HepG2 (cell line): ENCODE measurements around the gene ILRUN. TPM values are rescaled to one million over a fixed set of nuclear protein-coding genes. Genes with fewer than 3 reads are reported as not detected.

Source experiments
- ATF7 ChIP-seq, 2 experiments: fragments of 450-650 bp in 1 of 2; sonication (generic) in 1 of 2; formaldehyde crosslinking in 1 of 2; IDR thresholded peaks; 2 replicates each; pipeline versions ENCODE4 v1.4.0 to v1.6.1; 2016 to 2020; ENCODE audit warnings: antibody characterized with exemption in 1 of 2, mild to moderate bottlenecking in 1 of 2, missing genetic modification reagents in 1 of 2
- ERF ChIP-seq: IDR thresholded peaks from 2 replicates; pipeline ENCODE4 v1.6.1; 2018; ENCODE audit warnings: missing biosample characterization, missing genetic modification reagents
- FOXJ3 ChIP-seq: sonication (generic); formaldehyde crosslinking; IDR thresholded peaks from 2 replicates; pipeline ENCODE4 v1.4.0; 2020; ENCODE audit warnings: missing genetic modification reagents, mild to moderate bottlenecking, borderline replicate concordance
- GMEB1 ChIP-seq: sonication (generic); formaldehyde crosslinking; IDR thresholded peaks from 2 replicates; pipeline ENCODE4 v1.5.1; 2020; ENCODE audit warnings: missing genetic modification reagents, mild to moderate bottlenecking, borderline replicate concordance
- HES4 ChIP-seq: sonication (generic); formaldehyde crosslinking; IDR thresholded peaks from 2 replicates; pipeline ENCODE4 v1.9.0; 2021; ENCODE audit warnings: mild to moderate bottlenecking, missing genetic modification reagents, borderline replicate concordance
- HNF4A ChIP-seq: sonication (generic); formaldehyde crosslinking; IDR thresholded peaks from 2 replicates; pipeline ENCODE4 v1.4.0; 2020; ENCODE audit warnings: missing genetic modification reagents
- HNRNPL ChIP-seq: fragments of 200-400 bp; formaldehyde crosslinking; IDR thresholded peaks from 2 replicates; pipeline ENCODE4 v1.6.1; 2017; ENCODE audit warnings: mild to moderate bottlenecking, low read depth, low read length
- IRF1 ChIP-seq: sonication (generic); formaldehyde crosslinking; IDR thresholded peaks from 2 replicates; pipeline ENCODE4 v1.4.0; 2020; ENCODE audit warnings: low read depth, mild to moderate bottlenecking, missing genetic modification reagents
- KDM4B ChIP-seq: sonication (generic); formaldehyde crosslinking; IDR thresholded peaks from 2 replicates; pipeline ENCODE4 v1.4.0; 2020; ENCODE audit warnings: missing genetic modification reagents
- MED13 ChIP-seq: sonication (generic); formaldehyde crosslinking; IDR thresholded peaks from 2 replicates; pipeline ENCODE4 v1.5.0; 2020; ENCODE audit warnings: missing genetic modification reagents
- NKX3-1 ChIP-seq: sonication (generic); formaldehyde crosslinking; IDR thresholded peaks from 2 replicates; pipeline ENCODE4 v1.5.0; 2020; ENCODE audit warnings: missing genetic modification reagents
- PRPF4 ChIP-seq: fragments of 200-400 bp; formaldehyde crosslinking; IDR thresholded peaks from 2 replicates; pipeline ENCODE4 v1.6.1; 2016; ENCODE audit warnings: low read length, low read depth; ENCODE audit not compliant: poor library complexity, severe bottlenecking
- RELA ChIP-seq: sonication (generic); formaldehyde crosslinking; IDR thresholded peaks from 2 replicates; pipeline ENCODE4 v1.4.0; 2020; ENCODE audit warnings: missing genetic modification reagents
- REST ChIP-seq, 2 experiments: IDR thresholded peaks; 2 replicates each; pipeline ENCODE4 v1.6.1; 2011 to 2012; ENCODE audit warnings: low read length in 2 of 2, borderline replicate concordance in 1 of 2, low read depth in 1 of 2, mild to moderate bottlenecking in 1 of 2, moderate library complexity in 1 of 2
- RFXANK ChIP-seq: IDR thresholded peaks from 2 replicates; pipeline ENCODE4 v1.6.1; 2016
- SP4 ChIP-seq: sonication (generic); formaldehyde crosslinking; IDR thresholded peaks from 2 replicates; pipeline ENCODE4 v1.8.1; 2023; ENCODE audit warnings: mild to moderate bottlenecking, missing genetic modification reagents
- ZBTB1 ChIP-seq: sonication (generic); formaldehyde crosslinking; IDR thresholded peaks from 2 replicates; pipeline ENCODE4 v1.4.0; 2020; ENCODE audit warnings: missing genetic modification reagents, borderline replicate concordance
- ZFP36L2 ChIP-seq: sonication (generic); formaldehyde crosslinking; IDR thresholded peaks from 2 replicates; pipeline ENCODE4 v1.4.0; 2020; ENCODE audit warnings: missing genetic modification reagents
- ZFY ChIP-seq: sonication (generic); formaldehyde crosslinking; IDR thresholded peaks from 2 replicates; pipeline ENCODE4 v1.4.0; 2020; ENCODE audit warnings: missing genetic modification reagents
- ZNF275 ChIP-seq: sonication (generic); formaldehyde crosslinking; IDR thresholded peaks from 2 replicates; pipeline ENCODE4 v1.8.0; 2022; ENCODE audit warnings: missing genetic modification reagents, mild to moderate bottlenecking, inconsistent platforms, borderline replicate concordance
- ZNF556 ChIP-seq: sonication (generic); formaldehyde crosslinking; IDR thresholded peaks from 2 replicates; pipeline ENCODE4 v1.4.0; 2020; ENCODE audit warnings: mild to moderate bottlenecking, missing genetic modification reagents, borderline replicate concordance
- ZNF816 ChIP-seq: sonication (generic); formaldehyde crosslinking; IDR thresholded peaks from 2 replicates; pipeline ENCODE4 v1.8.0; 2022; ENCODE audit warnings: missing genetic modification reagents, mild to moderate bottlenecking, borderline replicate concordance
- polyA plus RNA-seq, 8 experiments: library from polyadenylated mRNA; depleted of rRNA in 3 of 8; stranded (reverse) in 7 of 8; unstranded in 1 of 8; fragments of >200 nt; fragmentation: Illumina TruSeq in 4 of 8; extraction: Trizol in 4 of 8; gene quantifications; 2 replicates each; pipeline versions ENCODE4 v1.2.1 to v1.2.3, GENCODE V29; 2011 to 2016; ENCODE audit warnings: low read depth in 4 of 8, missing spikeins in 1 of 8, mixed read lengths in 1 of 8; ENCODE audit not compliant: insufficient read depth in 1 of 8
- total RNA-seq, 5 experiments: library from RNA; depleted of rRNA; stranded (reverse); fragments of >200 nt; fragmentation: Illumina TruSeq; extraction: Trizol; gene quantifications; 2 replicates each; pipeline ENCODE4 v1.2.3, GENCODE V29; 2016; ENCODE audit warnings: low read depth in 1 of 5

Gene ILRUN
- total and polyA plus RNA-seq, 2 of the 13 experiments (the other 11 are each of a cell fraction or from before 2014, with no cell fraction given): 45.5 to 66.6 TPM

- TF ChIP-seq ZNF275 (CRISPR knock-in tag): 0 out of 2 replicates have a peak, but pooled peaks have one; percentile 21
- TF ChIP-seq ZNF816 (CRISPR knock-in tag): 0 out of 2 replicates have a peak, but pooled peaks have one; percentile 2
- TF ChIP-seq SP4 (CRISPR knock-in tag): no peak
- TF ChIP-seq FOXJ3: peak; percentile 83; the same call in 1 of the 2 replicates
- 0 out of 2 replicates have a peak, but pooled peaks have one; percentile 32 for TF ChIP-seq RFXANK
- peak; percentile 98 for TF ChIP-seq HNF4A (CRISPR knock-in tag)
- TF ChIP-seq KDM4B (CRISPR knock-in tag): peak; percentile 57
- TF ChIP-seq ZFP36L2 (CRISPR knock-in tag): no peak
- peak; percentile 58; the same call in 1 of the 2 replicates for TF ChIP-seq ATF7 (IDR thresholded peaks at IDR 0.05)
- peak; percentile 74; the same call in 1 of the 2 replicates for TF ChIP-seq ATF7 (CRISPR knock-in tag; IDR thresholded peaks at IDR 0.05)
- no peak for TF ChIP-seq HES4 (CRISPR knock-in tag)
- TF ChIP-seq IRF1 (CRISPR knock-in tag): peak; percentile 99
- no peak for TF ChIP-seq RELA (CRISPR knock-in tag)
- peak; percentile 80 for TF ChIP-seq ERF (CRISPR knock-in tag)
- no peak for TF ChIP-seq PRPF4
- TF ChIP-seq ZFY (CRISPR knock-in tag): no peak
- 0 out of 4 replicates have a peak, but pooled peaks of 1 of the 2 experiments have one; percentile 51 for TF ChIP-seq REST (IDR thresholded peaks at IDR 0.05; ENCODE audit: borderline replicate concordance in 1 of 2, low read depth in 1 of 2, low read length in 2 of 2)
- TF ChIP-seq HNRNPL: no peak
- TF ChIP-seq ZNF556 (CRISPR knock-in tag): no peak
- no peak for TF ChIP-seq MED13 (CRISPR knock-in tag)
- TF ChIP-seq ZBTB1 (CRISPR knock-in tag): no peak
- TF ChIP-seq GMEB1 (CRISPR knock-in tag): no peak
- TF ChIP-seq NKX3-1 (CRISPR knock-in tag): no peak
These were observed 39.1 kb downstream of the ILRUN start (continued) for GRCh38 chr6:34657307-34657978.
